ENCODE data around the gene VPS18.

Gene VPS18

DNA sequence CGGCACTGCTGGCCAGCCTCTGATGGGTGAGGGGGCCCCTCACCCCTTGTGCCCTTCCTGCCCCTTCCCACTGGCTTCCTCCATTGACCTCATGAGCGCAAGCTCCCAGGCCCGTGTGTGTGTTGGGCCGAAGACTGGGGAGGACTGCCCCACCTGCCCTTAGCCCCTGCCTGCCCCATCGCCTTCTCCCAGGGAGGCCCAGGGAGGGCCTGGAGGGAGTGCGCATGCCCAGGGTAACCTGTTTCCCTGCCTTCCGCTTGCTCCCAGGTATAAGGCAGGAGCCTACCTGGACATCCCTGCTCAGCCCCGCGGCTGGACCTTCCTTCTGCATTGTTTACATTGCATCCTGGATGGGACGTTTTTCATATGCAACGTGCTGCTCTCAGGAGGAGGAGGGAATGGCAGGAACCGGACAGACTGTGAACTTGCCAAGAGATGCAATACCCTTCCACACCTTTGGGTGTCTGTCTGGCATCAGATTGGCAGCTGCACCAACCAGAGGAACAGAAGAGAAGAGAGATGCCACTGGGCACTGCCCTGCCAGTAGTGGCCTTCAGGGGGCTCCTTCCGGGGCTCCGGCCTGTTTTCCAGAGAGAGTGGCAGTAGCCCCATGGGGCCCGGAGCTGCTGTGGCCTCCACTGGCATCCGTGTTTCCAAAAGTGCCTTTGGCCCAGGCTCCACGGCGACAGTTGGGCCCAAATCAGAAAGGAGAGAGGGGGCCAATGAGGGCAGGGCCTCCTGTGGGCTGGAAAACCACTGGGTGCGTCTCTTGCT is 43.7 kb downstream of the VPS18 start:
- peaks cover 5% of the 10 kb centered on the region for H3K79me1 ChIP-seq (ENCODE audit: low read length)
- H3K14ac ChIP-seq (ENCODE audit: low read length), result no peak overlapping the region
- no peak overlapping the region for H3K27ac ChIP-seq (ENCODE audit: low read depth, low read length)

DNA sequence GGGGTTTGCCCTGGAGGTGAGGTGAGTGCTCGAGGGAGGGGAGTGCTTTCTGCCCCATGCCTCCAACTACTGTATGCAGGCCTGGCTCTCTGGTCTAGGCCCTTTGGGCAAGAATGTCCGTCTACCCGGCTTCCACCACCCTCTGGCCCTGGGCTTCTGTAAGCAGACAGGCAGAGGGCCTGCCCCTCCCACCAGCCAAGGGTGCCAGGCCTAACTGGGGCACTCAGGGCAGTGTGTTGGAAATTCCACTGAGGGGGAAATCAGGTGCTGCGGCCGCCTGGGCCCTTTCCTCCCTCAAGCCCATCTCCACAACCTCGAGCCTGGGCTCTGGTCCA is 44.3 kb downstream of the VPS18 start:
- Histone ChIP-seq H2BK12ac (ENCODE audit: low read length) (no peak overlapping the region), H2BK120ac (ENCODE audit: insufficient read depth, low read length, poor library complexity) (no peak overlapping the region), H3K23ac (ENCODE audit: low read length) (no peak overlapping the region), H3K79me2 (ENCODE audit: control insufficient read depth, insufficient read depth, low read length, poor library complexity) (peaks cover 3% of the 10 kb centered on the region), H3K4ac (ENCODE audit: low read depth, low read length) (no peak overlapping the region), H3K9ac (ENCODE audit: low read length) (no peak overlapping the region), H4K8ac (ENCODE audit: low read depth, low read length) (no peak overlapping the region), H2AFZ (ENCODE audit: insufficient read depth, low read length, poor library complexity) (no peak overlapping the region), H3K9me3 (ENCODE audit: insufficient read depth, low read depth, low read length) (peaks cover 1% of the 10 kb centered on the region), H3K4me1 (ENCODE audit: control insufficient read depth in 1 of 2, insufficient read depth in 2 of 2, low read length in 2 of 2) (peaks cover 3 to 7% of the 10 kb centered on the region in 2 experiments), H3K79me1 (ENCODE audit: low read length) (peaks cover 5% of the 10 kb centered on the region), H3K18ac (ENCODE audit: low read length) (no peak overlapping the region), H3K27me3 (ENCODE audit: insufficient read depth, low read length) (peaks cover 4% of the 10 kb centered on the region), H3K36me3 (ENCODE audit: control insufficient read depth in 1 of 2, insufficient read depth in 2 of 2, low read length in 2 of 2) (no peaks in the 10 kb centered on the region), H3K14ac (ENCODE audit: low read length) (no peak overlapping the region), H4K91ac (ENCODE audit: low read depth, low read length) (no peak overlapping the region), H3K4me3 (ENCODE audit: low read depth, low read length) (no peak overlapping the region), H3K27ac (ENCODE audit: low read depth, low read length) (no peak overlapping the region), H3K4me2 (ENCODE audit: low read length) (no peak overlapping the region), H2AK5ac (ENCODE audit: low read length) (no peak overlapping the region), H4K12ac (ENCODE audit: low read depth, low read length) (no peak overlapping the region), H2BK5ac (ENCODE audit: low read depth, low read length, poor library complexity) (no peak overlapping the region)
- DNase-seq, result no peak
- WGBS (ENCODE audit: extremely low coverage, insufficient coverage, insufficient read length), result no CpG with 5 or more reads among the region's 6 CpGs

More for the DNA sequence above, 43.7 kb downstream of the VPS18 start:
- H3K36me3 ChIP-seq (ENCODE audit: control insufficient read depth in 1 of 2, insufficient read depth in 2 of 2, low read length in 2 of 2), result no peaks in the 10 kb centered on the region
- H3K9ac ChIP-seq (ENCODE audit: low read length), result no peak overlapping the region
- no peak overlapping the region for H4K12ac ChIP-seq (ENCODE audit: low read depth, low read length)
- DNase-seq, result peak in 1 of 2 donors; percentile 44
- no peak overlapping the region for H3K18ac ChIP-seq (ENCODE audit: low read length)
- no peak overlapping the region for H3K23ac ChIP-seq (ENCODE audit: low read length)
- no peak overlapping the region for H4K91ac ChIP-seq (ENCODE audit: low read depth, low read length)
- H3K9me3 ChIP-seq (ENCODE audit: insufficient read depth, low read depth, low read length), result peaks cover 1% of the 10 kb centered on the region
- H2BK120ac ChIP-seq (ENCODE audit: insufficient read depth, low read length, poor library complexity), result no peak overlapping the region
- H4K8ac ChIP-seq (ENCODE audit: low read depth, low read length), result no peak overlapping the region
- H3K27me3 ChIP-seq (ENCODE audit: insufficient read depth, low read length), result peaks cover 4% of the 10 kb centered on the region
- no peak overlapping the region for H3K4me2 ChIP-seq (ENCODE audit: low read length)
- H3K79me2 ChIP-seq (ENCODE audit: control insufficient read depth, insufficient read depth, low read length, poor library complexity), result peaks cover 3% of the 10 kb centered on the region
- no peak overlapping the region for H2BK12ac ChIP-seq (ENCODE audit: low read length)
- H3K4me3 ChIP-seq (ENCODE audit: low read depth, low read length), result no peak overlapping the region
- H3K4me1 ChIP-seq (ENCODE audit: control insufficient read depth in 1 of 2, insufficient read depth in 2 of 2, low read length in 2 of 2), result peaks cover 3 to 7% of the 10 kb centered on the region in 2 experiments
- no peak overlapping the region for H2BK5ac ChIP-seq (ENCODE audit: low read depth, low read length, poor library complexity)
- H2AK5ac ChIP-seq (ENCODE audit: low read length), result no peak overlapping the region
- WGBS (ENCODE audit: extremely low coverage, insufficient coverage, insufficient read length), result no CpG with 5 or more reads among the region's 19 CpGs
- H2AFZ ChIP-seq (ENCODE audit: insufficient read depth, low read length, poor library complexity), result no peak overlapping the region
- no peak overlapping the region for H3K4ac ChIP-seq (ENCODE audit: low read depth, low read length)

DNA sequence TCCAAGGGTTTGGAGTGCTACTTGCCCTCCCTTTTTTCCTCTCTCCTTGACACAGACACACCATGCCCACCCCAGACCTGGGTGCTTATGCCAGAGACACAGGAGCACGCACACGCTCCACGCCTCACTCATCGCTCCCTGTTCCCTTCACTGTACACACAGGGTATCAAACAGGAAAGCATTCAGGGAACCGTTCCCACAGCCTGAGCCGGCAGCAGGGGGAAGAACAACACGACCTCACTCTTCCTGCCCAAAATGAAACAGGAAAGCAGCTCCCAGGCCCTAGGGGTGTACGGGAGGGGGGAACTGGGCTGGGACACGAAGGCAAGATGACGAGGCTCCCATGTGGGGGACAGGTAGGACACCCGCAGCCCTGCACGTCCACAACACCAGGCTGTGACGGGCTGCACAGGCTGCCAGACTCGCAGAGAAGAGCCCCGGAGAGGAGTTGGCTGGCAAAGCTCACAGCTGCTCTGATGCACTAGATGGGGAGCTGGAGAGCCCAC is 46.1 kb downstream of the VPS18 start:
- H3K9ac ChIP-seq (ENCODE audit: low read length), result no peak overlapping the region
- H4K91ac ChIP-seq (ENCODE audit: low read depth, low read length), result no peak overlapping the region
- H2AFZ ChIP-seq (ENCODE audit: insufficient read depth, low read length, poor library complexity), result no peak overlapping the region
- no CpG with 5 or more reads among the region's 15 CpGs for WGBS (ENCODE audit: extremely low coverage, insufficient coverage, insufficient read length)
- H3K27me3 ChIP-seq (ENCODE audit: insufficient read depth, low read length), result peaks cover 4% of the 10 kb centered on the region
- H4K8ac ChIP-seq (ENCODE audit: low read depth, low read length), result no peak overlapping the region
- no peak overlapping the region for H3K4me3 ChIP-seq (ENCODE audit: low read depth, low read length)
- no peak overlapping the region for H2BK5ac ChIP-seq (ENCODE audit: low read depth, low read length, poor library complexity)
- no peak overlapping the region for H3K23ac ChIP-seq (ENCODE audit: low read length)
- H3K18ac ChIP-seq (ENCODE audit: low read length), result no peak overlapping the region
- no peak overlapping the region for H3K14ac ChIP-seq (ENCODE audit: low read length)
- H2BK120ac ChIP-seq (ENCODE audit: insufficient read depth, low read length, poor library complexity), result no peak overlapping the region
- H3K4me1 ChIP-seq (ENCODE audit: control insufficient read depth in 1 of 2, insufficient read depth in 2 of 2, low read length in 2 of 2), result peaks cover 3 to 7% of the 10 kb centered on the region in 2 experiments
- H2BK12ac ChIP-seq (ENCODE audit: low read length), result no peak overlapping the region
- no peak overlapping the region for H3K4me2 ChIP-seq (ENCODE audit: low read length)
- no peak overlapping the region for H4K12ac ChIP-seq (ENCODE audit: low read depth, low read length)
- no peaks in the 10 kb centered on the region for H3K36me3 ChIP-seq (ENCODE audit: control insufficient read depth in 1 of 2, insufficient read depth in 2 of 2, low read length in 2 of 2)
- H2AK5ac ChIP-seq (ENCODE audit: low read length), result no peak overlapping the region
- H3K9me3 ChIP-seq (ENCODE audit: insufficient read depth, low read depth, low read length), result peaks cover 1% of the 10 kb centered on the region
- no peak overlapping the region for H3K4ac ChIP-seq (ENCODE audit: low read depth, low read length)
- no peak for DNase-seq
- H3K79me2 ChIP-seq (ENCODE audit: control insufficient read depth, insufficient read depth, low read length, poor library complexity), result peaks cover 3% of the 10 kb centered on the region
- H3K27ac ChIP-seq (ENCODE audit: low read depth, low read length), result no peak overlapping the region
- peaks cover 5% of the 10 kb centered on the region for H3K79me1 ChIP-seq (ENCODE audit: low read length)

DNA sequence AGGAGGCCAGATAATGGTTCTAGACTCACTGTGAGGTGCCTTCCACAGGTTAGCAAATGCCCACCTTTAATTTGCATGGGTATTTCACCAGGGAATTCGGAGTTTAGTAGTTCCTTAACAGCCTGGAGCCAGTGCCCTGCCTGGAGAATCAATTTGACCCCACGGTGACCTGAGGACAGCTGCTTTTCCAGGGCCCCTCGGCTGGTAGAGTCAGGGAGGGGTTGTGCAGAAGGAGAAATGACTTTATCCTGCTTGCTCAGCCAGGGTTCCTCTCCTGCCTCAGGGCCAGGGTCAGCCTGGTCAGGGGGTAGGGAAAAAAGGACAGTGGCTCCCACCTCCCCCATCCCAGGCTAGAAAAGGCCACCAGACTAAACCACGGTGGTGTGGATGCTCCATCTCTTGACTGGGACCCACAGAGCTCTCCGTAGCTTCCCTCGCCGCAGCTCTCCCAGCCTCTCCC is 46.8 kb downstream of the VPS18 start:
- H3K9ac ChIP-seq (ENCODE audit: low read length), result no peak overlapping the region
- H3K79me1 ChIP-seq (ENCODE audit: low read length), result peaks cover 5% of the 10 kb centered on the region
- H3K27me3 ChIP-seq (ENCODE audit: insufficient read depth, low read length), result peaks cover 4% of the 10 kb centered on the region
- no peak overlapping the region for H2BK120ac ChIP-seq (ENCODE audit: insufficient read depth, low read length, poor library complexity)
- no peak overlapping the region for H2BK5ac ChIP-seq (ENCODE audit: low read depth, low read length, poor library complexity)
- H3K36me3 ChIP-seq (ENCODE audit: control insufficient read depth in 1 of 2, insufficient read depth in 2 of 2, low read length in 2 of 2), result no peaks in the 10 kb centered on the region
- WGBS (ENCODE audit: extremely low coverage, insufficient coverage, insufficient read length), result no CpG with 5 or more reads among the region's 7 CpGs
- peak overlapping the region; percentile 73 for H2AFZ ChIP-seq (ENCODE audit: insufficient read depth, low read length, poor library complexity)
- H3K4me3 ChIP-seq (ENCODE audit: low read depth, low read length), result peak overlapping the region; percentile 56
- no peak overlapping the region for H3K4ac ChIP-seq (ENCODE audit: low read depth, low read length)
- H3K9me3 ChIP-seq (ENCODE audit: insufficient read depth, low read depth, low read length), result peaks cover 1% of the 10 kb centered on the region
- no peak overlapping the region for H2BK12ac ChIP-seq (ENCODE audit: low read length)
- H3K4me2 ChIP-seq (ENCODE audit: low read length), result peak overlapping the region; percentile 83
- DNase-seq, result no peak
- H3K4me1 ChIP-seq (ENCODE audit: control insufficient read depth in 1 of 2, insufficient read depth in 2 of 2, low read length in 2 of 2), result peaks cover 3 to 7% of the 10 kb centered on the region in 2 experiments
- peak overlapping the region; percentile 0 for H3K18ac ChIP-seq (ENCODE audit: low read length)
- H3K14ac ChIP-seq (ENCODE audit: low read length), result no peak overlapping the region
- peak overlapping the region; percentile 77 for H4K8ac ChIP-seq (ENCODE audit: low read depth, low read length)
- H3K79me2 ChIP-seq (ENCODE audit: control insufficient read depth, insufficient read depth, low read length, poor library complexity), result peaks cover 3% of the 10 kb centered on the region
- peak overlapping the region; percentile 39 for H4K91ac ChIP-seq (ENCODE audit: low read depth, low read length)
- H2AK5ac ChIP-seq (ENCODE audit: low read length), result no peak overlapping the region
- peak overlapping the region; percentile 52 for H4K12ac ChIP-seq (ENCODE audit: low read depth, low read length)
- no peak overlapping the region for H3K23ac ChIP-seq (ENCODE audit: low read length)
- no peak overlapping the region for H3K27ac ChIP-seq (ENCODE audit: low read depth, low read length)
